GM12891 (cell line): ENCODE data around the gene CDH3.

Experiments used
- POLR2A ChIP-seq: IDR thresholded peaks from 2 replicates; pipeline ENCODE4 v1.6.1; 2011; ENCODE audit warnings: low read depth, low read length, control low read depth
- POLR2AphosphoS5 ChIP-seq: IDR thresholded peaks from 2 replicates; pipeline ENCODE4 v1.6.1; 2011; ENCODE audit warnings: low read depth, low read length, control low read depth

DNA sequence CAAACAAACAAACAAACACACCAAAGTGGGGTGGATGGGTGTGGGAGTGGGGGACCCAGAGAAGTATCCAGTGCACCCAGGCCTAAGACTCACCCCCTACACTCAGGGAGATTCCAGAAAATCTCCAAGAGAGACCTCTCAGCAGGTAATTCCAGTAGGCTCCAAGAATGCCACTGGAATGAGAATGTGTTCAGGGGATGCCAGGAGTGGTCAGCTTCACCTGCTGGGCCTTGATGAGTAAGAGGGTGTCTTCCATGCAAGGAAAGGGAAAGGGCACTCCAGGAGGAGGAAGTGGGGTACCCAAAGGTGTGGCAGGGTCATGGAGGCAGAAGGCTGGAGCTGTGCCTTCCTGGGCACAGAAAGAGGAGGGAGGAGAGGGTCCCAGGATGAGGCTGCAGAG, 101.8 kb downstream of the CDH3 start:
- TF ChIP-seq POLR2AphosphoS5, result no peak
- TF ChIP-seq POLR2A, result no peak
